Measurements from ENCODE around the gene VCP.

The VCP gene

GRCh38 chr9:35102769-35103659 is 30.6 kb upstream of the VCP start, which contains the start of gene STOML2:
STOML2 (minus strand) TSS chr9:35103131; CDS start chr9:35103094, 37 bp downstream.
- DNase-seq, result peak; percentile 95

DNA sequence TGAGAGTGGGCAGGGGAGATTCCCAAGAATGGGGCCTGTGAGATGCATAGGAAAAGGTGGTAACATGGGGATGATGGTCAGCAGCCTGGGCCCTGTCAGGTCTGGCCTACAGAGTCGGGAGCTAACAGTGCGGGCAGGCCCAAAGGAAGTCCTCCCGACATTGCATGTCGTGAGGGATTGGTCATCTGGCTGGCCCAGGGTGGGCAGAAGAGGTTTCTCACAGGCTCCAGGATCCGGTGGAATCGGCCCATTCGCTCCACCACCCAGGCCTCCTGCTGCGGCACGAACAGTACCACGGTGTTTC is 30.0 kb upstream of the VCP start:
- peak; percentile 11 for DNase-seq

- no peak for DNase-seq
Observed at GRCh38 chr9:35097573-35097972, 25.1 kb upstream of the VCP start.

- DNase-seq, result peak; percentile 91
Observed at GRCh38 chr9:35096035-35096849, 23.8 kb upstream of the VCP start, which contains the start of gene PIGO. PIGO (minus strand) TSS chr9:35096591; CDS start chr9:35095565, 1,026 bp downstream.

- DNase-seq, result no peak
Observed at GRCh38 chr9:35091536-35091935, 19.1 kb upstream of the VCP start.

GRCh38 chr9:35089434-35089833 is 17.0 kb upstream of the VCP start:
- no peak for DNase-seq

DNA sequence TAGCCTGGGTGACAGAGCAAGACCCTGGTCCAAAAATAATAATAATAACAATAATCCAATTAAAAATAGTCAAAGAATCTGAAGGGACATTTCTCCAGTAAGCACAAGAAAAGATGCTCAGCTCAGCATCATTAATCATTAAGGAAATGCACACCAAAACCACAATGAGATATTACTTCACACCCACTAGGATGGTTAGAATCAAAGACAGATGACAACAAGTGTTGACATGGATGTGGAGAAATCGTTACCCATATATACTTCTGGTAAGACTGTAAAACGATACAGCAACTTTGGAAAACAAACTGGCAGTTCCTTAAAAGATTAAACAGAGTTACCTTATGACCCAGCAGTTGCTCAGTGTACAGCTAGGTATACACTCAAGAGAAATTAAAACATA is 12.7 kb upstream of the VCP start:
- DNase-seq, result peak; percentile 15

DNA sequence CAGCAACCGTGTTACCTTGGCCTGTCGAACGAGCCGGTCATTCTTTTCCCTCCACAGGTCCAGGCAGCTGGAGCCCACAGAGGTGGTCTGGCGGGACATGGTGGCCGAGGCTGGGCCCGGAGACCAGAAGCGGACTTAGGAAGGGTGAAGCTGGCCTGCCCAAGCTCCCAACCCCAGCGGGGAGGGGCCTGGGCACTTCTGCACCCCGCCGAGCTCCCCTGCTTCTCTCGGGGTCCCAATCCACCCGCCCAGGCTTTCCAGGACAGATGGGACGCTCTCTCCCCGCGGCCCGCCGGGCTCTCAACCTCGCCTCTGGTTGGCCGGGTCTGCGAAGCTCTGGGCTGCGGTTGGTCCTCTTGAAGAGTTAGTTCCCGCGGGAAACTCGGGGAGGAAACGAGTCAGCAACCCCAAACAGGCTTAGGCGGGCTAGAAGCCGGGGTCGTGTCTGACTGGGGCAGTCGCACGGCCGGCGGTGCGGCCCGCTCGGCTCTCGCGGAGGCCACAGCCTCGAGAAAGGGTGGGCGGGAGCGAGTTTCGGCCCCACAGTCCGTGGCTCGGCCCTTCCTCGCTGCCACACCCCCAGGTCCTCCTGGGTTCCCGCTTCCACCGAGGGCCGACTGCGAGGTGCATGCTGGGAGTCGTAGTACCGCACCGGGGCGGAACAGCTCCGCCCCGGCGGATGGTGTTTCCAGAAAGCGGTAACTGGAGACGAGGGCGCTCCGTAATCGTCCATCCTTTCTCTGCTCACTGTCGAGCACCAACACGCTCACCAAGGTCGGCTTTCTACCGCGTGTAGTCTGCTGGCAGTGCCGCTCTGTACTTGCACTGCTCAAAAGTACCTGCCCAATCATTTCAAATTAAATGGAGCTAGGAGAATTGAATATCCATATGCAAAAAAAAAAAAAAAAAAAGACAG is 7.3 kb upstream of the VCP start, which contains the start of gene FANCG:
FANCG (minus strand) TSS at position 517 of the 916 bp plus-strand sequence; CDS start at position 99, 418 bp downstream.
- DNase-seq, result peak; percentile 85

DNA sequence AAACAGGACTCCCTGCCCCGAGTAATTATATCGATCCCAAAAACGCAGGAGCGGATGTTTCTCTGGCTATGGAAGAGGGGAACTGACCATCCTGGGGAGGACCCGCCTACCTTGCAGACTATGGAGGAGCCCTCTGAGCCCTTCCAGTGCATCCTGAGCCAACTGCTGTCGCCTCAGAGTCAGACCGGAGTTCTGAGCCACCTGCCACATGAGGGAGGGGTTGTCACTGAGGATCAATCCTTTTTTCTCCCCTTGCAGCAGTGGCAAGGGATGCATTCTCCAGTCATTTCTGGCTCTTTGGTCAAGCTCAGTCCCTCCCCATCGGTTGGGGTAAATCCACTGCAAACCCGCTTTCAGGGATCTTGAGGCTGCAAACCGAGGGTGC is 6.6 kb upstream of the VCP start:
- no peak for DNase-seq

DNA sequence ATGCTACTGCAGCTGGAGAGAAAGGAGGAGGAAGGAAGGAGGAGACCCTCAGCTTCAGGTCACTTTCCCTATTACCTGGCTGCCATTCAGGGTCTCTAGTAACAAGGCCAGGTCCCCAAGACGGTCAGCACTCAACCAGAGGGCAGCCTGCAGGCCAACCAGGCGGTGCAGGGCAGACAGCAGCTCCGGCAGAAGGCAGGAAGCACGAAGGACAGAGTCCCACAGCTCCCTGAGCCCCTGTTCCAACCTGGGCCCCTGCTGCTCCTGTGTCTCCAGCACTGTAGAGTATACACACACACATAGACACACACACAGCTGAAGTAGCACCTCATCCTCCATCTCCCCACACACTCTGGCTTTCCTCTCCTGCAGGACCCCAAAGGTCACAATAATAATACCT is 5.6 kb upstream of the VCP start:
- no peak for DNase-seq

- no peak for DNase-seq
Observed at GRCh38 chr9:35076848-35077247, 4.4 kb upstream of the VCP start.

DNA sequence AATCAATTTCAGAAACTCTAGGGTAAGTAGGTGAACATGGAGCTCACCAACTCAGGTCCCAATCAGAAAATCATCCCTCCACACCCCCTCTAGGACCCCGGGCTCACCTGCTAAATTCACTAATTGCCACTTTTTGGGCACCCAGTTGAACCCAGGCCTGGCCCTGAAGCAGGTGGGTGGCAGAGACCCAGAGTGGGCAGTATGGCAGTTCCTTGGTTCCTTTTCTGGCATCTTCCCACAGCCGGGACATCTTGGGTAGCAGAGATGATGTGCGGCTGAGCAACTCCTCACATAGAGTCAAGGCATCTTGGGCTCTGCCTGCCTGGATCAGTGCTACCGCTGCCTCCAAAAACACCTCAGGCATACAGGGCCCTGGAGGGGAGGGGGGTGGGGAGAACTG is 2.9 kb upstream of the VCP start:
- DNase-seq, result no peak

GRCh38 chr9:35074791-35075190 is 2.4 kb upstream of the VCP start:
- DNase-seq, result no peak

DNA sequence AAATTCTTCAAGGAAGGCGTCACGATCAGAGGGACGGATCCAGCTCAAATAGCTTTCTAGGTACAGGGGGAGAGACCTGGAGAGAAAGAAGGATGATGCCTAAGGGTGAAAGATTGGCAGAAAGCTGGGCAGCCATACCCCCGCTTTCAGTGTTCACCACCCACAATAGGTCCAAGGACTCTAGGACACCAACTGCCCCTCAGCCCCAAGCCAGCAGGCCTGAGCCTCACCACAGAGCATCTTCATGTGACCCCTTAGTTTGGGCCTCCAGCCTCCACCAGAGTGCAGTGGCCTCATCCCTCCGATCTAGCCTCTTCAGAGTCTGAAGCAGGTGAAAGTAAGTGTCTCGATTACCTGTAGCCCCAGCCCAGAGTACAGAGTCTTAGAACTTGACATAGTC is 1.7 kb upstream of the VCP start:
- DNase-seq, result no peak

GRCh38 chr9:35073279-35073612 is 821 bp upstream of the VCP start:
- DNase-seq, result no peak

GRCh38 chr9:35071814-35072460 is 488 bp downstream of the VCP start:
- DNase-seq, result peak; percentile 78

DNA sequence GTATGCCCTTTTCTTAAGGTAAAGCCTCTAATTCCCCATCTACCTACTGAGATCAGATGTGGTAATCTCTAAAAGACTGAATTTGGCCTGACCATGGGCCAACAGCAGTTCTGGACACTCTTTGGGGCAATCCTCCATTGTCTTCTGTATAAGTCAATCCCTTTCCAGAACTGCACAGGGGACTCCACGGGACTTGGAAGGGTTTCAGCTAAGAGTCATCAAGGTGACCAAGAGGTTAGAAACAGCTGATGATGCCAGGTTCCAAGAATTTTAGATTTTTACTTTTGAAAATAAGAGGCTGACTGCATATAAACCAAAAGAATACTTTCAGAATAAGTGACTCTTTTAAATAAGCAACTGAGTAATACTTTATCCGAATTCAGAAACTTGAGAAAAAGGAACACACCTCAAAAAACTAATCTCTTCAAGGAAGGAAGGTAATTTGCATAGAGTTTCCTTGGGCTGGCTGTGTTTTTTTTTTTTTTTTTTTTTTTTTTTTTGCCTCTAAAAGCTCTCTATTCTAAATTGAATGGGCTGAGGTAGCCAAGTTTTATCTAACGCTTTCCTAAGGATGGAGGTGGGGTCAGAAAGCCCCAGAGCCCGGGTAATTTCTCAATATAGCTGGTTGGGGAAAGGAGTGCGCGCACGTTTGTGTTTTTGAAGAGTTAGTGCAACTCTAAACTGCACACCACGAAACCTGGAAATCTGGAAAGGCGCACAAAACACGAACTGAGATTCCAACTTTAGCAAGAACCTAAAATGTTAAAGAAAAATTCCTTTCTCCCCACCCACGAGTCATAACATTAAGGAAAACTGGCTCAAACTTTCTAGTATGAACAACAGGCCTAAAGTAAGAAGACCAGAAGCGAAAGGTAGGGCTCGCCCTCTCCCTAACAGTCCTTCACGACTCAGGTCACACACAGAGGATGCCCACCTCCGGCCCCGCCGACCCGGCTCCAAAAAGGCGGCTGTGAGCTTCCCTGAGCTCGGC is 1.3 kb downstream of the VCP start:
- no peak for DNase-seq

DNA sequence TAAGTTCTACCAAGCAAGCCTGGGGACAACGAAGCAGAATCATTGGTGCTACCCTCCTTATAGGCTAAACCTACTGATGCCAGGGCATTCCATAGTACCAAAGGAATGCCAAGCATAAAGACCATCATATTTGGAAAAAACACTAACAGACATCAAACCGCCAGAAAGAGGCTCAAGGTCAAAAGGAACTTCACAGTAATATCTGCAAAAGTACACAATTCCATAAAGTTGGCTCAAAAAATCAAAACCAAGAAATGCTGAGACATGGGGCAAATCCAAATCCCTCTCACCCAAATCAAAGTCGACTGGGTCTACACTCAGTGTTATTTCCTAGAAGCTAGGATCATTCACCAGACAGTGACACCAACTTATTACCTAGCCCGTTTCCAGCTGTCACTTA is 3.4 kb downstream of the VCP start:
- DNase-seq, result no peak

GRCh38 chr9:35067056-35067455 is 5.4 kb downstream of the VCP start:
- DNase-seq, result no peak

DNA sequence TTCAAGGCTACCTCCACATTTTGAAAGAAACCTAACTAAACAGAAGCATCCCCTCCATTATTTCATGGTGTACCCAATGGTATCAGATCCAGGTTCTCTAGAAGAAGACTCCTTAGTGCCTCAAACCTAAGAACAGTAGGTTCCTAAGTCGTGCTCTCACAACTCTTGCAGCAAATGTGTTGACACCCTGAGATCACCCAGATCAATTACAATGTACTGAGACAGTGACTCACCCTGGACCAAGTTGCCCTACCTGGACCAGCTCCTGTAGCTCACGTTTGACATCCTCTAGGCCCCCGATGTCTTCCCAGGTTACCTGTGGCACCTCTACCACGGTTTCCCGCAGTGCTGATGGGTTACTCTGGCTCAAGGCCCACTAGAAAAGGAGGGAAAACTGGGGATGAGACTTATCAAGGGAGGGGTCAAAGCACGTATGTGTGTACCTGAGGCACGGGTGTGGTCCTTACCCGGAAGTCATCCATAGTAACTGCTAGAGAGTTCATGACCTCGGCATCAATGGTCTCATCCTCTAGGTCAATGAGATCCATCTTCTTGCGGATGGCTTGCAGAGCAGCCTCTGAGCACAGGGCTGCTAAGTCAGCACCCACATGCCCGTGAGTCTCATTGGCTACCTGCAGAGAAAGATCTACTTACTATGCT is 11.7 kb downstream of the VCP start:
- no peak for DNase-seq

DNA sequence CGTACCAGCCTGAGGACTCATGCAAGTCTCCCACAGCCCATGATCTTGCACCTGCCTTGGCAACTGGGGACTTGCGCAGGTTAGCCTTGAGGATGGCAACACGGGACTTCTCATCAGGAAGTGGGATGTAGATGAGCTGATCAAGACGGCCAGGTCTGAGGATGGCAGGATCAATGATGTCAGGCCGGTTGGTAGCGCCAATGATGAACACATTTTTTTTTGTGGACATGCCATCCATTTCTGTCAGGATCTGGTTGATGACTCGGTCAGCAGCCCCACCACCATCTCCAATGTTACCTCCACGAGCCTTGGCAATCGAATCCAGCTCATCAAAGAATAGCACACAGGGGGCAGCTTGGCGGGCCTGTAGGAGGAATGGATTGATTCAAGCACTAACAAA is 13.0 kb downstream of the VCP start:
- no peak for DNase-seq

All from CD4-positive, alpha-beta T cell treated with Interleukin-10 for 1 hour (primary cell).